Liver (tissue), 9 donors: ENCODE data around the gene TNFSF13. TPM values are rescaled to one million over a fixed set of nuclear protein-coding genes. Genes with fewer than 3 reads are reported as not detected.

Source experiments
- DNase-seq: peaks from one replicate; pipeline ENCODE4 v3.0.0-alpha.2; 2017; ENCODE audit warnings: low spot score
- H3K27ac ChIP-seq, 2 donors: one replicate each; pipeline ENCODE4 v1.7.0; 2013; ENCODE audit warnings: inconsistent platforms in 2 of 2, low read length in 2 of 2, control low read depth in 1 of 2, low read depth in 1 of 2, mild to moderate bottlenecking in 1 of 2
- H3K27me3 ChIP-seq, 4 donors: one replicate each; pipeline versions ENCODE4 v1.6.1 to v1.7.0; 2013; ENCODE audit warnings: low read length in 3 of 4, inconsistent platforms in 1 of 4, mild to moderate bottlenecking in 1 of 4, moderate library complexity in 1 of 4; ENCODE audit not compliant: control insufficient read depth in 4 of 4, insufficient read depth in 4 of 4
- H3K36me3 ChIP-seq, 4 donors: one replicate each; pipeline versions ENCODE4 v1.6.1 to v1.7.0; 2013; ENCODE audit warnings: low read length in 3 of 4, mild to moderate bottlenecking in 3 of 4, low read depth in 1 of 4, moderate library complexity in 1 of 4; ENCODE audit not compliant: control insufficient read depth in 4 of 4, insufficient read depth in 3 of 4
- H3K4me1 ChIP-seq, 4 donors: one replicate each; pipeline versions ENCODE4 v1.6.1 to v1.7.0; 2013; ENCODE audit warnings: low read length in 3 of 4, mild to moderate bottlenecking in 3 of 4, moderate library complexity in 1 of 4; ENCODE audit not compliant: control insufficient read depth in 4 of 4, insufficient read depth in 4 of 4
- H3K4me3 ChIP-seq, 3 donors: one replicate each; pipeline versions ENCODE4 v1.6.1 to v1.7.0; 2013; ENCODE audit warnings: low read length in 3 of 3, control low read depth in 1 of 3, low read depth in 1 of 3, mild to moderate bottlenecking in 1 of 3
- H3K9ac ChIP-seq, 2 donors: one replicate each; pipeline ENCODE4 v1.7.0; 2013; ENCODE audit warnings: low read length in 2 of 2, mild to moderate bottlenecking in 2 of 2, moderate library complexity in 2 of 2, control low read depth in 1 of 2, low read depth in 1 of 2
- H3K9me3 ChIP-seq, 4 donors: one replicate each; pipeline versions ENCODE4 v1.6.1 to v1.7.0; 2013; ENCODE audit warnings: low read length in 3 of 4; ENCODE audit not compliant: control insufficient read depth in 4 of 4
- ATF3 ChIP-seq: IDR thresholded peaks from 2 replicates; pipeline ENCODE4 v1.6.1; 2016; ENCODE audit warnings: antibody characterized with exemption
- CTCF ChIP-seq: fragments of 150-350 bp; IDR thresholded peaks from 2 replicates; pipeline ENCODE4 v1.5.1; 2017; ENCODE audit warnings: improper control_type of control experiment, low read depth, low read length; ENCODE audit not compliant: missing input control
- EGR1 ChIP-seq, 2 donors: IDR thresholded peaks; 2 replicates each; pipeline ENCODE4 v1.6.1; 2016 to 2018; ENCODE audit warnings: antibody characterized with exemption in 2 of 2, low read depth in 2 of 2
- FOXA1 ChIP-seq: IDR thresholded peaks from 2 replicates; pipeline ENCODE4 v1.6.1; 2016; ENCODE audit warnings: antibody characterized with exemption
- FOXA2 ChIP-seq: IDR thresholded peaks from 2 replicates; pipeline ENCODE4 v1.6.1; 2016; ENCODE audit warnings: antibody characterized with exemption
- GABPA ChIP-seq, 2 donors: IDR thresholded peaks in 1 of 2; conservative IDR thresholded peaks in 1 of 2; 2 replicates each; pipeline ENCODE4 v1.6.1; 2016; ENCODE audit warnings: antibody characterized with exemption in 2 of 2, mild to moderate bottlenecking in 1 of 2, moderate library complexity in 1 of 2
- HNF4A ChIP-seq, 2 donors: conservative IDR thresholded peaks; 2 replicates each; pipeline ENCODE4 v1.6.1; 2016; ENCODE audit warnings: antibody characterized with exemption in 2 of 2, mild to moderate bottlenecking in 2 of 2
- HNF4G ChIP-seq: IDR thresholded peaks from 2 replicates; pipeline ENCODE4 v1.6.1; 2016; ENCODE audit warnings: antibody characterized with exemption
- JUND ChIP-seq, 2 donors: IDR thresholded peaks; 2 replicates each; pipeline ENCODE4 v1.6.1; 2016; ENCODE audit warnings: antibody characterized with exemption in 2 of 2
- MAX ChIP-seq: IDR thresholded peaks from 2 replicates; pipeline ENCODE4 v1.6.1; 2016; ENCODE audit warnings: antibody characterized with exemption
- NR2F2 ChIP-seq: IDR thresholded peaks from 2 replicates; pipeline ENCODE4 v1.6.1; 2016; ENCODE audit warnings: antibody characterized with exemption
- RAD21 ChIP-seq, 2 donors: IDR thresholded peaks; 2 replicates each; pipeline ENCODE4 v1.6.1; 2016; ENCODE audit warnings: antibody characterized with exemption in 2 of 2, mild to moderate bottlenecking in 2 of 2
- REST ChIP-seq: IDR thresholded peaks from 2 replicates; pipeline ENCODE4 v1.6.1; 2016; ENCODE audit warnings: antibody characterized with exemption, mild to moderate bottlenecking
- RXRA ChIP-seq, 2 donors: IDR thresholded peaks; 2 replicates each; pipeline ENCODE4 v1.6.1; 2017 to 2018; ENCODE audit warnings: antibody characterized with exemption in 2 of 2, mild to moderate bottlenecking in 1 of 2
- SP1 ChIP-seq: IDR thresholded peaks from 2 replicates; pipeline ENCODE4 v1.6.1; 2018; ENCODE audit warnings: antibody characterized with exemption, mild to moderate bottlenecking
- TAF1 ChIP-seq: conservative IDR thresholded peaks from 2 replicates; pipeline ENCODE4 v1.6.1; 2016; ENCODE audit warnings: antibody characterized with exemption, mild to moderate bottlenecking
- YY1 ChIP-seq: IDR thresholded peaks from 2 replicates; pipeline ENCODE4 v1.6.1; 2016; ENCODE audit warnings: antibody characterized with exemption, mild to moderate bottlenecking
- ZBTB33 ChIP-seq: IDR thresholded peaks from 2 replicates; pipeline ENCODE4 v1.6.1; 2016; ENCODE audit warnings: antibody characterized with exemption
- WGBS: extraction: QIAGEN DNeasy Blood & Tissue Kit; methylation state at CpG from one replicate; pipeline ENCODE4 v1.1.7; 2013; 5-methylcytosine and 5-hydroxymethylcytosine counted together
- polyA plus RNA-seq, 2 donors: library from polyadenylated mRNA; stranded (reverse) in 1 of 2; unstranded in 1 of 2; fragments of 200-250 nt in 1 of 2; fragments of >200 nt in 1 of 2; fragmentation: Nextera tagmentation in 1 of 2; extraction: Ambion mirVana in 1 of 2; gene quantifications; one replicate each; pipeline versions ENCODE4 v1.2.1 to v1.2.3, GENCODE V29; 2013 to 2015
- total RNA-seq, 2 donors: library from RNA; depleted of rRNA; stranded (reverse); fragments of >200 nt; gene quantifications; one replicate each; pipeline ENCODE4 v1.2.3, GENCODE V29; 2014
- donor health status: healthy.
- donor health status: healthy.
- donor health status: healthy.
- donor health status: healthy.
- donor health status: healthy.

TNFSF13 gene
- total and polyA plus RNA-seq, 4 donors, result 1.4 to 9.3 (median 4.5) TPM

GRCh38 chr17:7586673-7587419 lies 28.3 kb downstream of the TNFSF13 start:
- DNase-seq, result peak; percentile 57

GRCh38 chr17:7587420-7588151 lies 29.0 kb downstream of the TNFSF13 start:
- Histone ChIP-seq H3K27ac (no peak overlapping the region), H3K9ac (no peak overlapping the region), H3K9me3 (no peaks in the 10 kb centered on the region), H3K4me3 (no peak overlapping the region), H3K4me1 (peaks cover 3 to 23% (median 12%) of the 10 kb centered on the region in 4 donors), H3K36me3 (peaks cover 14 to 31% (median 17%) of the 10 kb centered on the region in 4 donors), H3K27me3 (no peaks in the 10 kb centered on the region)
- 87% methylated on average over 12 of the region's 12 CpGs for WGBS
- DNase-seq, result no peak
- no peak for TF ChIP-seq HNF4A (conservative IDR thresholded peaks at IDR 0.05)
- no peak for TF ChIP-seq JUND (IDR thresholded peaks at IDR 0.05)
- no peak for TF ChIP-seq MAX
- TF ChIP-seq GABPA (IDR thresholded peaks at IDR 0.05 in 1 of 2, conservative IDR thresholded peaks at IDR 0.05 in 1 of 2), result no peak
- no peak for TF ChIP-seq TAF1
- no peak for TF ChIP-seq REST
- TF ChIP-seq ATF3, result no peak
- no peak for TF ChIP-seq RXRA (IDR thresholded peaks at IDR 0.05)
- no peak for TF ChIP-seq RAD21 (IDR thresholded peaks at IDR 0.05)
- TF ChIP-seq CTCF, result no peak
- no peak for TF ChIP-seq EGR1 (IDR thresholded peaks at IDR 0.05; ENCODE audit: low read depth in 2 of 2)
- TF ChIP-seq ZBTB33, result no peak
- no peak for TF ChIP-seq SP1
- no peak for TF ChIP-seq YY1
- no peak for TF ChIP-seq NR2F2
- no peak for TF ChIP-seq HNF4G
- no peak for TF ChIP-seq FOXA2
- TF ChIP-seq FOXA1, result no peak

More at GRCh38 chr17:7586673-7587419, 28.3 kb downstream of the TNFSF13 start:
- Histone ChIP-seq H3K4me1 (peaks cover 5 to 30% (median 16%) of the 10 kb centered on the region in 4 donors), H3K9ac (no peak overlapping the region), H3K4me3 (no peak overlapping the region), H3K36me3 (peaks cover 7 to 24% (median 10%) of the 10 kb centered on the region in 4 donors), H3K27me3 (no peaks in the 10 kb centered on the region), H3K9me3 (no peaks in the 10 kb centered on the region), H3K27ac (no peak overlapping the region)
- WGBS, result 74% methylated on average over 9 of the region's 9 CpGs
- TF ChIP-seq YY1 (no peak), RAD21 (IDR thresholded peaks at IDR 0.05) (peak; percentile 31 to 57), ATF3 (no peak)
